Measurements from ENCODE around the gene OR10G7. TPM values are rescaled to one million over a fixed set of nuclear protein-coding genes. Genes with fewer than 3 reads are reported as not detected.

The OR10G7 gene
- total and polyA plus RNA-seq, 2 donors: not detected

DNA sequence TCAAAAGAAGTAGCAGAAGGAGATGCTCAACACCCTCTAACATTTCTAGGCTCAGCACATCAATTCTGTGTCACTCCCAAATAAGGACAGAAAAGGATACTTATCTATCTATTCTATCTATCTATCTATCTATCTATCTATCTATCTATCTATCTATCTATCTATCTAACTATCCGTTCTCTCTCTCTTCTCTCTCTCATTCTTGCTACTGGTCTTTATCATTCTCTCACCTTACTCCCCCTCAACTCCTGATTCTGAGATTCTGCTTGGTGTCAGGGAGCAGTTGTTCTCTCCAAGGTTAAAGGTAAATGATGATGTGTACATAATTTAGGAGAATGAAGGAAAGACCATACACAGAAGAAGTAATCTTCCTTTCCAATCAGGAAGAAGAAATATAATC is 46.0 kb downstream of the OR10G7 start, which contains the start of gene OR10G6:
TSS of gene OR10G6 (minus strand) at position 43 of the 400 bp plus-strand sequence. CDS start at position 43, 0 bp downstream.
- DNase-seq (ENCODE audit: low read depth in 6 of 9, low spot score in 9 of 9): no peak
- Histone ChIP-seq H3K27me3 (ENCODE audit: control insufficient read depth in 2 of 2, insufficient read depth in 1 of 2, low read length in 1 of 2) (no peaks in the 10 kb centered on the region), H3K4me3 (ENCODE audit: low read length in 2 of 2) (no peak within 1 kb of the TSS), H3K36me3 (ENCODE audit: control insufficient read depth in 2 of 2, insufficient read depth in 2 of 2, low read length in 1 of 2) (no peaks in the 10 kb centered on the region), H3K9me3 (ENCODE audit: control insufficient read depth in 2 of 2, insufficient read depth in 1 of 2, low read length in 1 of 2) (no peaks in the 10 kb centered on the region), H3K4me1 (ENCODE audit: control insufficient read depth in 2 of 2, insufficient read depth in 2 of 2, low read length in 2 of 2) (no peaks in the 10 kb centered on the region), H3K27ac (ENCODE audit: low read depth in 1 of 2, low read length in 1 of 2) (no peak within 1 kb of the TSS)
- WGBS: 100% methylated on average over 1 of the region's 1 CpG

Other genes with a start within 250 kb of the OR10G7 start
- not detected for gene OR6M1, start 235.0 kb downstream of the OR10G7 start, total RNA-seq
- not detected for gene OR6M1, start 235.0 kb downstream of the OR10G7 start, polyA plus RNA-seq
- gene TMEM225, start 155.7 kb downstream of the OR10G7 start, total RNA-seq: not detected
- gene TMEM225, start 155.7 kb downstream of the OR10G7 start, polyA plus RNA-seq: not detected
- gene OR8D4, start 139.2 kb downstream of the OR10G7 start, total RNA-seq: not detected
- gene OR8D4, start 139.2 kb downstream of the OR10G7 start, polyA plus RNA-seq: 0.02 TPM
- gene OR4D5, start 101.7 kb downstream of the OR10G7 start, total RNA-seq: not detected
- not detected for gene OR4D5, start 101.7 kb downstream of the OR10G7 start, polyA plus RNA-seq
- gene OR6T1, start 97.5 kb downstream of the OR10G7 start, total RNA-seq: not detected
- not detected for gene OR6T1, start 97.5 kb downstream of the OR10G7 start, polyA plus RNA-seq
- gene OR10S1, start 63.5 kb downstream of the OR10G7 start, total RNA-seq: not detected
- gene OR10S1, start 63.5 kb downstream of the OR10G7 start, polyA plus RNA-seq: not detected
- not detected for gene OR10G6, start 46.2 kb downstream of the OR10G7 start, total RNA-seq
- gene OR10G6, start 46.2 kb downstream of the OR10G7 start, polyA plus RNA-seq: not detected
- gene OR10G4, start 28.3 kb downstream of the OR10G7 start, total RNA-seq: not detected
- gene OR10G4, start 28.3 kb downstream of the OR10G7 start, polyA plus RNA-seq: under 0.01 TPM
- not detected for gene OR10G9, start 18.3 kb downstream of the OR10G7 start, total RNA-seq
- gene OR10G9, start 18.3 kb downstream of the OR10G7 start, polyA plus RNA-seq: not detected
- gene OR10G8, start 14.5 kb downstream of the OR10G7 start, total RNA-seq: not detected
- gene OR10G8, start 14.5 kb downstream of the OR10G7 start, polyA plus RNA-seq: not detected
- 6.0 TPM for gene VWA5A, start 74.1 kb upstream of the OR10G7 start, total RNA-seq
- gene VWA5A, start 74.1 kb upstream of the OR10G7 start, polyA plus RNA-seq: 15.8 TPM
- gene OR10D3, start 142.0 kb upstream of the OR10G7 start, total RNA-seq: not detected
- not detected for gene OR10D3, start 142.0 kb upstream of the OR10G7 start, polyA plus RNA-seq
- gene OR8G1, start 199.8 kb upstream of the OR10G7 start, total RNA-seq: not detected
- not detected for gene OR8G1, start 199.8 kb upstream of the OR10G7 start, polyA plus RNA-seq
- gene OR8G5, start 215.1 kb upstream of the OR10G7 start, total RNA-seq: 0.05 TPM
- gene OR8G5, start 215.1 kb upstream of the OR10G7 start, polyA plus RNA-seq: 0.14 TPM